Activated CD4-positive, CD25-positive, alpha-beta regulatory T cell treated with anti-CD3 and anti-CD28 coated beads, Interleukin-2, amount 50 U/mL, for 16 hours (primary cell): ENCODE data around the gene NUDT3.
"Not testable (repeated sequence)": the region's sequence is repeated elsewhere in the genome, so short reads cannot be mapped to it uniquely, and the experiment has no call there.

Experiments used
- DNase-seq: peaks from one replicate; pipeline ENCODE4 v3.0.0-alpha.2; 2020; ENCODE audit warnings: low read depth, low spot score

Gene NUDT3

GRCh38 chr6:34288581-34288980, 103.9 kb downstream of the NUDT3 start:
- DNase-seq = no peak

GRCh38 chr6:34285448-34286164, 106.9 kb downstream of the NUDT3 start:
- no peak for DNase-seq

GRCh38 chr6:34284563-34285447, 107.7 kb downstream of the NUDT3 start:
- DNase-seq = no peak

- DNase-seq = no peak
Observed at GRCh38 chr6:34281702-34282334, 110.7 kb downstream of the NUDT3 start.

- DNase-seq = no peak
Observed at GRCh38 chr6:34280216-34280615, 112.3 kb downstream of the NUDT3 start.

- no peak for DNase-seq
Observed at GRCh38 chr6:34278833-34279232, 113.6 kb downstream of the NUDT3 start.

GRCh38 chr6:34277763-34278112, 114.7 kb downstream of the NUDT3 start:
- no peak for DNase-seq

- DNase-seq = no peak
Observed at GRCh38 chr6:34276881-34277762, 115.3 kb downstream of the NUDT3 start.

GRCh38 chr6:34276191-34276590, 116.3 kb downstream of the NUDT3 start:
- no peak for DNase-seq

GRCh38 chr6:34275128-34275804, 117.2 kb downstream of the NUDT3 start:
- no peak for DNase-seq

GRCh38 chr6:34274129-34274528, 118.3 kb downstream of the NUDT3 start:
- no peak for DNase-seq

GRCh38 chr6:34273242-34273805, 119.1 kb downstream of the NUDT3 start:
- no peak for DNase-seq

GRCh38 chr6:34272013-34272926, 120.2 kb downstream of the NUDT3 start:
- DNase-seq = no peak

- DNase-seq = not testable (repeated sequence)
Observed at GRCh38 chr6:34269658-34270341, 122.7 kb downstream of the NUDT3 start.

GRCh38 chr6:34269132-34269531, 123.3 kb downstream of the NUDT3 start:
- DNase-seq = not testable (repeated sequence)

GRCh38 chr6:34267746-34268145, 124.7 kb downstream of the NUDT3 start:
- no peak for DNase-seq

- DNase-seq = not testable (repeated sequence)
Observed at GRCh38 chr6:34263484-34263883, 129.0 kb downstream of the NUDT3 start.

- DNase-seq = no peak
Observed at GRCh38 chr6:34260576-34261267, 131.7 kb downstream of the NUDT3 start.
